Activated CD4-positive, alpha-beta T cell treated with anti-CD3 and anti-CD28 coated beads, Interleukin-2, amount 50 U/mL, for 24 hours (primary cell): ENCODE measurements around the gene CCDC192.

Source experiments
- DNase-seq, 2 donors: peaks; one replicate each; pipeline ENCODE4 v3.0.0-alpha.2; 2020; ENCODE audit warnings: low read depth in 1 of 2, low spot score in 1 of 2

CCDC192 gene

GRCh38 chr5:127805448-127805847 lies 102.3 kb downstream of the CCDC192 start:
- no peak for DNase-seq

GRCh38 chr5:127806776-127807175 lies 103.6 kb downstream of the CCDC192 start:
- no peak for DNase-seq

- no peak for DNase-seq
These were observed 106.3 kb downstream of the CCDC192 start for GRCh38 chr5:127809533-127809932.

- DNase-seq: no peak
These were observed 106.8 kb downstream of the CCDC192 start for GRCh38 chr5:127810017-127810416.

GRCh38 chr5:127810707-127811490 lies 107.7 kb downstream of the CCDC192 start:
- no peak for DNase-seq

- no peak for DNase-seq
These were observed 109.4 kb downstream of the CCDC192 start for GRCh38 chr5:127812570-127812969.

GRCh38 chr5:127813633-127814587 lies 110.7 kb downstream of the CCDC192 start:
- DNase-seq: no peak

- no peak for DNase-seq
These were observed 111.4 kb downstream of the CCDC192 start for GRCh38 chr5:127814588-127814973.

- no peak for DNase-seq
These were observed 117.8 kb downstream of the CCDC192 start for GRCh38 chr5:127820910-127821553.

GRCh38 chr5:127821896-127822295 lies 118.7 kb downstream of the CCDC192 start:
- no peak for DNase-seq

GRCh38 chr5:127824126-127824525 lies 120.9 kb downstream of the CCDC192 start:
- no peak for DNase-seq

GRCh38 chr5:127826011-127826410 lies 122.8 kb downstream of the CCDC192 start:
- no peak for DNase-seq

GRCh38 chr5:127827451-127827850 lies 124.3 kb downstream of the CCDC192 start:
- DNase-seq: no peak

GRCh38 chr5:127830157-127830556 lies 127.0 kb downstream of the CCDC192 start:
- DNase-seq: no peak

- no peak for DNase-seq
These were observed 127.8 kb downstream of the CCDC192 start for GRCh38 chr5:127830829-127831598.

- DNase-seq: no peak
These were observed 128.9 kb downstream of the CCDC192 start for GRCh38 chr5:127832067-127832466.

GRCh38 chr5:127834094-127834531 lies 130.9 kb downstream of the CCDC192 start:
- DNase-seq: no peak

- no peak for DNase-seq
These were observed 131.4 kb downstream of the CCDC192 start for GRCh38 chr5:127834554-127834953.

GRCh38 chr5:127838661-127839060 lies 135.5 kb downstream of the CCDC192 start:
- no peak for DNase-seq

- no peak for DNase-seq
These were observed 135.9 kb downstream of the CCDC192 start for GRCh38 chr5:127839072-127839471.
